GM18526 (cell line): ENCODE results near the gene SCN10A.

Experiments
- POLR2A ChIP-seq: IDR thresholded peaks from 3 replicates; pipeline ENCODE4 v1.6.1; 2011; ENCODE audit not compliant: insufficient read length; ENCODE audit errors: extremely low read depth

The SCN10A gene

GRCh38 chr3:38811822-38812221 lies 4.2 kb downstream of the SCN10A start:
- TF ChIP-seq POLR2A = no peak

DNA sequence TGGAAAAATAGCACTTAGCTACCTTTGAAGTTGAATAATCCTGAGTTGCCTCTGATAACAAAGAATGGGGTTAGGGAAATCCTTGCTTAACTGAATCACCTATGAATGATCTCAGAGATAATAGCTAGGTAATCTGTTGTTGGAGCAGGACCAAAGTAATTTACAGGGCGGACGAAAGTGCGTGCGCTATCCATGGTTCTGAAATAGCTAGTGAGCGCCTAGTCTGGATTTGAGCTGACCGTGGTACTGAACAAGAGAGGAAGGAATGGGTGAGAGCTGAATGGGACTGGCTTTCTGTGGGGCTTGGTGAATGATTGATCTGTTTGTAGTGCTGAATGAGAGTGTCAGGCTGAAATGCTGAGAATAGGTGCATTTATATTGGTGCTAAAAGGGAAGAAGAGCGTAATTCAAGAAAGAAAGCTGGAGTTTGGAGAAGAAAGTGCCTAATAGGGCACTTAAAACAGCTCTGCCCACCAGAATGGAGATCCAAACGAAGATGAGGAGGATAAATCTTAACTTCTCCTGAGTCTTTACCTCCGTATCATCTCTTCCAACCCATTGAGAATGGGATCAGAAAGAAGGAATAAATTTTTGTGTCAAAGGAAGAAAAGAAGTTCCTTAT lies 10.1 kb downstream of the SCN10A start:
- no peak for TF ChIP-seq POLR2A

DNA sequence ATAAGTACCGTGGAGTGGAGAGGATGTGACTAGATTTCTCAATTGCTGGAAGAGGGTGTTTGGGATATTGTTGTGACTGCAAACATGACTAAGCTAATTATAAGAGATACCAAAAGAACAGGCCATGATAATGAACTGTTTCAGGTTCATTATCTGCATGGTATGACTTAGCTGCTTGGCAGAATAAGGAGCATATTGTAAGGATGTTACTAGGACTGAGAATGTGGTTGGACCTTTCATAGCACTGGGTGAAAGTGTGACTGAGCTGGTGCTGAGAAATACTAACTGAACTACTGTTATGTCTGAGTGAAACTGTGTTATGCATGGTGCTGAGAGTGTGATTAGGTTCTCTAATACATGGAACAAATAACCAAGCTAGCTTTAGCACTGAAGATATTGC lies 11.0 kb downstream of the SCN10A start:
- TF ChIP-seq POLR2A = no peak

- no peak for TF ChIP-seq POLR2A
Measured at GRCh38 chr3:38800511-38800910, 15.5 kb downstream of the SCN10A start.

DNA sequence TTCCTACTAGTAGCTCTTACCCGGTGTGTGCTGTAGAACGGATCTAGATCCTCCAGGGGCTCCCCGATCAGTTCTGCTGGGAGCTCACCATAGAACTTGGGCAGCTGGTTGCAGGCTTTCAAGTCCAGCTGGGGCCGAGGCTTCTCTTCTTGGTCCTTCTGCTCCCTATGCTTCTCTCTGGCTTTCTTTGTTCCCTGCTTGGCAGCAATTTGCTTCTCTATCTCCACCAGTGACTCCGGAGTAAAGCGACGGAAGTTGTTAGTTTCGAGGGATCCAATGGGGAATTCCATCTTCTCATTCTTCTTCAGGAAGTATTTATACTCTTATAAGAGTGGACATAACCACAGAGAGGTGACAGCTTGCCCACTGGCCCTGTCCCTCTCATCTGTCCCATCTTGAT lies 22.3 kb downstream of the SCN10A start:
- TF ChIP-seq POLR2A = no peak

- no peak for TF ChIP-seq POLR2A
Measured at GRCh38 chr3:38792983-38793382, 23.0 kb downstream of the SCN10A start.

DNA sequence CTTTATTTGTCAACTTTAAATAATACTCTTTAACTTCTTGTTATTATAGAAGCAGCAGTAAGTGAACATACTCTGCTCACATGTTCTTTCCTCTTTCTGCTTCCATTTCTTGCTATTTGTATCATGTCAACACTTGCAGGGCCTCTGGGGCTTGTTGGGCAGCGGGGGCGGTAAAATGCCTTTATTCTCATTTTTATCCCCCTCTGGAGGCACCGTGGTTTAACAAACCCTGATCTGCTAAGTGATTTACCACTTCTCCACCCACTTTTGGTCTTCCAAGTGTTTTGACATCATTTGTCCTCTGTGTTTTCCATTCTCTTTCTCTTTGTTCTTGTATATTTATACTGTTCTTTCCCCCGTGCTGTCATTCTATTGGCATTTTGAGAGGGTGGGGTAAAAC lies 33.9 kb downstream of the SCN10A start:
- no peak for TF ChIP-seq POLR2A

DNA sequence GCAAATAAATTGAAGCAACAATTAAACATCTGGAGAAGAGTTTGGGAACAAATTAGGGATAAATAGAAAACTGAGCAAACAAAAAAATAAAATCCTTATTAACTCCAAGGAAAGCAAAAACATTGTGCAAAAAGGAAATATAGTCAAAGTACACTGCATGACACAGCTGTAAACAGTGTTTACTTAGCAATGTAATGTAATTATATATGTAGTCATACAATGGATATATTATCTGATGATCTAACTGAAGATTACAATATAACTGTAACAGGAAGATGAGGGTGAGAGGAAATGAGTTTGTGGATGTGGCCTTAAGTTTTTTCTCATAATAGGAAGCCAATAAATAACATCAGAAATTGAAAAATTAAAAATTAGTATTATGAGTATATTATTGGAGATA lies 42.5 kb downstream of the SCN10A start:
- no peak for TF ChIP-seq POLR2A

DNA sequence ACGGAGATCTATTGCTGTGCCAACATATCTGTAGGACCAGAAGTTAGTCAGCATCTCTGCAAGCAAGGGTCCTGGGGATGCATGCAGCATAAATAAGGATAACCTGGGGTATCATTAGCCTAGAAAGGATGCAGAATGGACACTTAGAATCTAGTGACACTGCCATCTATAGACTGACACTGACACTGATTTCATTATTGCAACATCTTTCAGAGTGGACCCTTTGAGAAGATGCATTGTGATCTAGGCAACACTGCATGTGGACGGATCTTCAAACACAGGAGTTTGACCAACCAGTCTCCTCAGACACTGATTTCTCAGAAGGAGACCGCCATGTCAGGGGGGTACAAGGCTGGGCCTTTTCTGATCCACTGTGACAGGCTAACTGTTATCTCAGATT lies 52.4 kb downstream of the SCN10A start:
- TF ChIP-seq POLR2A = no peak

GRCh38 chr3:38758557-38758956 lies 57.5 kb downstream of the SCN10A start:
- no peak for TF ChIP-seq POLR2A

- TF ChIP-seq POLR2A = no peak
Measured at GRCh38 chr3:38757721-38758120, 58.3 kb downstream of the SCN10A start.

DNA sequence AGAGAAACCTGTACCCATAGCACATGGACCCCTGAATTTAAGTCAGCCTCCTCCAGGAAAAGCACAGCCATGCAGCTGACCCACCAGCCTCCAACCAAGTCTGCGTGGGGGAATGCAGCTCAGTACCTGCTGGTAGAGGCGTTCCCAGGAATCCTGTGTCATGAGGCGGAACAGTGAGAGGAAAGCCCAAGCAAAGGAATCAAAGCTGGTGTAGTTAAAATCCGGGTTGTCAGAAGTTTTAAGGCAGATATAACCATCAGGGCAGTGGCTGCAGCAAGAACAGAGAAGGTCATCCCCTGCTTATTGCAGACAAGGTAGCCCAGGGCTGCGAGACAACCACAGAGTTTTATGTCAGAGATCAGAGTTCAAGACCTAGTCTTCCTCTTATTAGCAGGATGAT lies 59.1 kb downstream of the SCN10A start:
- TF ChIP-seq POLR2A = no peak

- no peak for TF ChIP-seq POLR2A
Measured at GRCh38 chr3:38755130-38755529, 60.9 kb downstream of the SCN10A start.

- no peak for TF ChIP-seq POLR2A
Measured at GRCh38 chr3:38746641-38747040, 69.4 kb downstream of the SCN10A start.

DNA sequence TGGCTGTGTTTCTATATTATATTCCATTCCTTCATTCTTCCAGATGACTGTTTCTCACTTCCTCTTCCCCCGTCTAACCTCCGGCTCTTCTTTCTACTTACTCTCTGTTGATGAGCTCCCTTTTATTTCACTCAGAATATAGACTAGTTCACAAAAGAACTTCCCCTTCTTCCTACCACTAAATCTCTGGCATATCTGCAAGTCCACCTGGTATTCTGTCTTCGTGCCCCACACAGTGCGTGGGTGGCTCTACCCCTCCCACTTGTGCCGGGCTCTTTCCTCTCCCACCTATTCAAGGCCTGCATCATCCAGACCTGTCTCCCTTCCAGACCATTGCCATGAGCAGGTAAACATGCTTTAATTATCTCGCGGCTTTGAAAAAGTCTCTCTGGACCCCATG lies 73.0 kb downstream of the SCN10A start:
- TF ChIP-seq POLR2A = no peak

DNA sequence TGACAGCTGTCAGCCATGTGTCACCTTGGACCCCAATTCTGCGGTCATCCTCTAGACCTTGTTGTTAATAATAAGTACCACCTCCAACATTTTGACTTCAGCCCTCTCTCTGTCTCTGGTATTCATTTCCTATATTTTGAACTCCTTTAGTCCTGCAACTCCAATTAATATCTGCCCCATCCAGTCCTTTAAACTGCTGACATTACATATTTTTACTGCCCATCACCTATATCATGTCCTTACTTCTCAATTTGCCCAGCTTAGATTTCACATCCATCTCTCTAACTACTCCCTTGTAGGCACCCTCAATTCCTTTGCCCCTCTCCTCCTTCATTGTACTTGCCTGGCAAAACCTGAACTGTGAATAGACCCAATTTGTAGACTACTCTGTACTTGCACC lies 73.5 kb downstream of the SCN10A start:
- TF ChIP-seq POLR2A = no peak

DNA sequence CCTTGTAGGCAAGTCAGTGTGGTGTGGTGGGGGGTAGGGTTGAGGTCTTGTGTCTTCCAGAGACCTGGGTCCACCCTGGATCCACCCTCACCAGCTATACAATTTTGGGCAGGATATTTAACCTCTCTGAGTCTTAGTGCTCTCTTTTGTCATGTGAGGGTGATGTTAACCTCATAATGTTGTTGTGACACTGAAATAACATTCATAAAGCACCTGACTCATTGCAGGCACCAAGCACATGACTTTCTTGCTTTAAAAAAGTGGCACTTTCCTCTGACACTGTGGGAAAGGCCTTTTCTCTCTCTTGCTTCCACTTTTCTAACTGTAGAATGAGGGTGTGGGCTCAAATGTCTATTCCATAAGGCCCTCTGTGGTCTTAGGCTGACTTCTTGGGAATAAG lies 75.5 kb downstream of the SCN10A start:
- no peak for TF ChIP-seq POLR2A

DNA sequence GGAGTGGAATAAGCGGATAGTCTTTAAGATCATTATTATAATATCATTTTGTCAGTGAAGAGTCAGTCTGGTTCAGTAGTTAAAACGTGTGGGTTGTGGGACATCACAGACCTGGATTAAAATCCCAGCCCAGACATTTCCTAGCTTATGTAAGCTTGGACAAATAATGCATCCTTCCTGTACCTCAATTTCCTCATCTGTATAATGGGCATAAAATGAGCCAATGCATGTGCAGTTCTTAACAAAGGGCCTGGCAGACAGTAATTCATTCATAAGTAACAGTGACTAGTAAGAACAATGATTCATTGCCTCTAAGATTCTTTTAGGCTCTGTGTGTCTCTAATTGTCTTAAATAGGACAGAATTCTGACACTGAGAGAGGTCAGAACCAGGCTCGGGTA lies 76.1 kb downstream of the SCN10A start:
- TF ChIP-seq POLR2A = no peak

DNA sequence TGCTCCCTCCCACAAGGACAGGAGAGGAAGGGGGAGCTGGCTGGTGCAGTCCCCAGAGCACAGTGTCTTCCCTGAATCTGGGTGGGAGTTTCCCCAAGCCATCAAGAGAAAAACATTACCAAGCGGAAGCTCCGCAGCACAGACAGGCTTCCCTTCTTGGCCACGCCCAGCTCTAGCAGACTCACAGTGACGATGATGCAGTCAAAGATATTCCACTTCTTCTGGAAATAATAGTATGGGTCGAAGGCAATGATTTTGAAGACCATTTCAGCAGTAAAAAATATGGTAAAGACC lies 76.7 kb downstream of the SCN10A start:
- no peak for TF ChIP-seq POLR2A
